ENCODE measurements around the gene C16orf96. TPM values are rescaled to one million over a fixed set of nuclear protein-coding genes. Genes with fewer than 3 reads are reported as not detected.

C16orf96 gene
- total RNA-seq, 1 experiment from 2014 or later, result 1.3 TPM

DNA sequence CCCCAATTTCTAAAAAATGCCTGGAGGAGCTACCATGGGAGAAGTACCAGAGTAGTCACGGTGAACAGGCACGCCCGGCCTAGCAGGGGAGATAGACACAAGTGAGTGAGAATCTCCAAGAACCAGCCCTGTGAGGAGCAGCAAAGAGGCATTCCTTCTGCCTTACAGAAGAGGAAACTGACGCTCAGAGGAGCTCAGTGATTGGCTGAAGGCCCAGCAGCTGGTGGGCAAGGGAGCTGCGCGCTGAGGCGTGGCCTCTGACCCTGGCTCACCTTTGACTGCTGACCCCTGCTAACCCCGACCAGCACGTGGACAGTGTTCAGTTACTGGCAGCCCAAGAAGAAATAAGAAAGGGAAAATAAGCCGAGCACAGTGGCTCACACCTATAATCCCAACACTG lies 1.8 kb downstream of the C16orf96 start:
- no peaks in the 10 kb centered on the region for H3K36me3 Mint-ChIP-seq
- DNase-seq (ENCODE audit: low spot score) (no peak), ATAC-seq (no peak)
- peaks cover 3% of the 10 kb centered on the region; the same call in 1 of the 2 replicates for H3K27me3 Mint-ChIP-seq (ENCODE audit: low read depth)
- no peak for TF ChIP-seq CBFB (CRISPR knock-in tag; IDR thresholded peaks at IDR 0.05; ENCODE audit: low read depth)
- ChIA-PET POLR2A (no interaction called here), CTCF (interaction anchor here (3.3 kb wide), 1 partner anchor 9 kb away, joined by 20 read pairs; no protein-coding TSS in a partner anchor)
- H3K27ac Mint-ChIP-seq, result no peak overlapping the region
- no peaks in the 10 kb centered on the region for H3K4me1 Mint-ChIP-seq
- H3K9me3 Mint-ChIP-seq, result no peaks in the 10 kb centered on the region
- no peak overlapping the region for H3K4me3 Mint-ChIP-seq

DNA sequence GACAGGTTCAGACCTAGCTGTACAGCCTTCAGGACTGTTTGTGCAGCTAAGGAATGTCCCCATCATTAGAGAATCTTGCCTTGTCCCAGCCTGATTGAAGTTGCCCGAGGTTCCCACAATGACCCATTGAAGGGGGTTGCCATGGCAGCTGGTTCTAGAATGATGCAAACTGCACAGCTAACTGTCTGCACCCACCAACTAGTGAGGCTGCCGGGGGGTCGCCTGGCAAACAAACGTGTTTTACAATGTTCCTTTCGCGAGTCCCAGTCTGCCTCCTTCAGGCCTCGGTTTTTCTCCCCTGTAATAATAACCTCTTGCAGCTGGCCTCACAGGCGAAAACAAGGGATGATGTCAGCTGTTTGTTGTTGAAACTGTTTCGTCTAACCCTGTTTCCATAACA lies 5.5 kb downstream of the C16orf96 start:
- ATAC-seq, result no peak
- Mint-ChIP-seq H3K4me3 (no peak overlapping the region), H3K36me3 (no peaks in the 10 kb centered on the region), H3K4me1 (no peaks in the 10 kb centered on the region), H3K9me3 (no peaks in the 10 kb centered on the region), H3K27me3 (ENCODE audit: low read depth) (peaks cover 5% of the 10 kb centered on the region; the same call in 1 of the 2 replicates), H3K27ac (no peak overlapping the region)
- DNase-seq (ENCODE audit: low spot score), result no peak
- ChIA-PET POLR2A (interaction anchor here (0.6 kb wide), 1 partner anchor 110 kb away, joined by 3 read pairs; no protein-coding TSS in a partner anchor), CTCF (interaction anchor here (0.6 to 2.9 kb wide), 8 partner anchors 9 to 55 kb away, joined by 3 to 15 read pairs (median 4); no protein-coding TSS in a partner anchor)
- TF ChIP-seq OVOL2 (CRISPR knock-in tag; IDR thresholded peaks at IDR 0.05; ENCODE audit: borderline replicate concordance), result no peak
- TF ChIP-seq, protein P1, sequence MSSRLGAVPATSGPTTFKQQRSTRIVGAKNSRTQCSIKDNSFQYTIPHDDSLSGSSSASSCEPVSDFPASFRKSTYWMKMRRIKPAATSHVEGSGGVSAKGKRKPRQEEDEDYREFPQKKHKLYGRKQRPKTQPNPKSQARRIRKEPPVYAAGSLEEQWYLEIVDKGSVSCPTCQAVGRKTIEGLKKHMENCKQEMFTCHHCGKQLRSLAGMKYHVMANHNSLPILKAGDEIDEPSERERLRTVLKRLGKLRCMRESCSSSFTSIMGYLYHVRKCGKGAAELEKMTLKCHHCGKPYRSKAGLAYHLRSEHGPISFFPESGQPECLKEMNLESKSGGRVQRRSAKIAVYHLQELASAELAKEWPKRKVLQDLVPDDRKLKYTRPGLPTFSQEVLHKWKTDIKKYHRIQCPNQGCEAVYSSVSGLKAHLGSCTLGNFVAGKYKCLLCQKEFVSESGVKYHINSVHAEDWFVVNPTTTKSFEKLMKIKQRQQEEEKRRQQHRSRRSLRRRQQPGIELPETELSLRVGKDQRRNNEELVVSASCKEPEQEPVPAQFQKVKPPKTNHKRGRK (CRISPR knock-in tag; IDR thresholded peaks at IDR 0.05; ENCODE audit: borderline replicate concordance), result no peak
- TF ChIP-seq NR2C2 (CRISPR knock-in tag; IDR thresholded peaks at IDR 0.05), result no peak
- TF ChIP-seq, protein P2, sequence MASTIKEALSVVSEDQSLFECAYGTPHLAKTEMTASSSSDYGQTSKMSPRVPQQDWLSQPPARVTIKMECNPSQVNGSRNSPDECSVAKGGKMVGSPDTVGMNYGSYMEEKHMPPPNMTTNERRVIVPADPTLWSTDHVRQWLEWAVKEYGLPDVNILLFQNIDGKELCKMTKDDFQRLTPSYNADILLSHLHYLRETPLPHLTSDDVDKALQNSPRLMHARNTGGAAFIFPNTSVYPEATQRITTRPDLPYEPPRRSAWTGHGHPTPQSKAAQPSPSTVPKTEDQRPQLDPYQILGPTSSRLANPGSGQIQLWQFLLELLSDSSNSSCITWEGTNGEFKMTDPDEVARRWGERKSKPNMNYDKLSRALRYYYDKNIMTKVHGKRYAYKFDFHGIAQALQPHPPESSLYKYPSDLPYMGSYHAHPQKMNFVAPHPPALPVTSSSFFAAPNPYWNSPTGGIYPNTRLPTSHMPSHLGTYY (CRISPR knock-in tag; IDR thresholded peaks at IDR 0.05), result no peak
- TF ChIP-seq, protein P3, sequence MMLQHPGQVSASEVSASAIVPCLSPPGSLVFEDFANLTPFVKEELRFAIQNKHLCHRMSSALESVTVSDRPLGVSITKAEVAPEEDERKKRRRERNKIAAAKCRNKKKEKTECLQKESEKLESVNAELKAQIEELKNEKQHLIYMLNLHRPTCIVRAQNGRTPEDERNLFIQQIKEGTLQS (CRISPR knock-in tag; conservative IDR thresholded peaks at IDR 0.05), result no peak
- no peak for TF ChIP-seq ZNF423 (CRISPR knock-in tag; IDR thresholded peaks at IDR 0.05)
- TF ChIP-seq, protein P4, sequence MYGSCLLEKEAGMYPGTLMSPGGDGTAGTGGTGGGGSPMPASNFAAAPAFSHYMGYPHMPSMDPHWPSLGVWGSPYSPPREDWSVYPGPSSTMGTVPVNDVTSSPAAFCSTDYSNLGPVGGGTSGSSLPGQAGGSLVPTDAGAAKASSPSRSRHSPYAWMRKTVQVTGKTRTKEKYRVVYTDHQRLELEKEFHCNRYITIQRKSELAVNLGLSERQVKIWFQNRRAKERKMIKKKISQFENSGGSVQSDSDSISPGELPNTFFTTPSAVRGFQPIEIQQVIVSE (CRISPR knock-in tag; IDR thresholded peaks at IDR 0.05; ENCODE audit: borderline replicate concordance), result no peak
- TF ChIP-seq RELA (CRISPR knock-in tag; IDR thresholded peaks at IDR 0.05; ENCODE audit: borderline replicate concordance), result no peak
- TF ChIP-seq, protein P5, sequence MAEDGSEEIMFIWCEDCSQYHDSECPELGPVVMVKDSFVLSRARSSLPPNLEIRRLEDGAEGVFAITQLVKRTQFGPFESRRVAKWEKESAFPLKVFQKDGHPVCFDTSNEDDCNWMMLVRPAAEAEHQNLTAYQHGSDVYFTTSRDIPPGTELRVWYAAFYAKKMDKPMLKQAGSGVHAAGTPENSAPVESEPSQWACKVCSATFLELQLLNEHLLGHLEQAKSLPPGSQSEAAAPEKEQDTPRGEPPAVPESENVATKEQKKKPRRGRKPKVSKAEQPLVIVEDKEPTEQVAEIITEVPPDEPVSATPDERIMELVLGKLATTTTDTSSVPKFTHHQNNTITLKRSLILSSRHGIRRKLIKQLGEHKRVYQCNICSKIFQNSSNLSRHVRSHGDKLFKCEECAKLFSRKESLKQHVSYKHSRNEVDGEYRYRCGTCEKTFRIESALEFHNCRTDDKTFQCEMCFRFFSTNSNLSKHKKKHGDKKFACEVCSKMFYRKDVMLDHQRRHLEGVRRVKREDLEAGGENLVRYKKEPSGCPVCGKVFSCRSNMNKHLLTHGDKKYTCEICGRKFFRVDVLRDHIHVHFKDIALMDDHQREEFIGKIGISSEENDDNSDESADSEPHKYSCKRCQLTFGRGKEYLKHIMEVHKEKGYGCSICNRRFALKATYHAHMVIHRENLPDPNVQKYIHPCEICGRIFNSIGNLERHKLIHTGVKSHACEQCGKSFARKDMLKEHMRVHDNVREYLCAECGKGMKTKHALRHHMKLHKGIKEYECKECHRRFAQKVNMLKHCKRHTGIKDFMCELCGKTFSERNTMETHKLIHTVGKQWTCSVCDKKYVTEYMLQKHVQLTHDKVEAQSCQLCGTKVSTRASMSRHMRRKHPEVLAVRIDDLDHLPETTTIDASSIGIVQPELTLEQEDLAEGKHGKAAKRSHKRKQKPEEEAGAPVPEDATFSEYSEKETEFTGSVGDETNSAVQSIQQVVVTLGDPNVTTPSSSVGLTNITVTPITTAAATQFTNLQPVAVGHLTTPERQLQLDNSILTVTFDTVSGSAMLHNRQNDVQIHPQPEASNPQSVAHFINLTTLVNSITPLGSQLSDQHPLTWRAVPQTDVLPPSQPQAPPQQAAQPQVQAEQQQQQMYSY (CRISPR knock-in tag; IDR thresholded peaks at IDR 0.05), result no peak
- TF ChIP-seq, protein P6, sequence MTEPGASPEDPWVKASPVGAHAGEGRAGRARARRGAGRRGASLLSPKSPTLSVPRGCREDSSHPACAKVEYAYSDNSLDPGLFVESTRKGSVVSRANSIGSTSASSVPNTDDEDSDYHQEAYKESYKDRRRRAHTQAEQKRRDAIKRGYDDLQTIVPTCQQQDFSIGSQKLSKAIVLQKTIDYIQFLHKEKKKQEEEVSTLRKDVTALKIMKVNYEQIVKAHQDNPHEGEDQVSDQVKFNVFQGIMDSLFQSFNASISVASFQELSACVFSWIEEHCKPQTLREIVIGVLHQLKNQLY (CRISPR knock-in tag; IDR thresholded peaks at IDR 0.05), result no peak
- TF ChIP-seq GTF2I (CRISPR knock-in tag; conservative IDR thresholded peaks at IDR 0.05), result no peak
- TF ChIP-seq MYBL2 (CRISPR knock-in tag; IDR thresholded peaks at IDR 0.05), result no peak
- TF ChIP-seq ESRRA (CRISPR knock-in tag; IDR thresholded peaks at IDR 0.05; ENCODE audit: borderline replicate concordance), result no peak
- TF ChIP-seq ZNF317 (CRISPR knock-in tag; IDR thresholded peaks at IDR 0.05; ENCODE audit: borderline replicate concordance, low read depth), result no peak
- TF ChIP-seq, protein P7, sequence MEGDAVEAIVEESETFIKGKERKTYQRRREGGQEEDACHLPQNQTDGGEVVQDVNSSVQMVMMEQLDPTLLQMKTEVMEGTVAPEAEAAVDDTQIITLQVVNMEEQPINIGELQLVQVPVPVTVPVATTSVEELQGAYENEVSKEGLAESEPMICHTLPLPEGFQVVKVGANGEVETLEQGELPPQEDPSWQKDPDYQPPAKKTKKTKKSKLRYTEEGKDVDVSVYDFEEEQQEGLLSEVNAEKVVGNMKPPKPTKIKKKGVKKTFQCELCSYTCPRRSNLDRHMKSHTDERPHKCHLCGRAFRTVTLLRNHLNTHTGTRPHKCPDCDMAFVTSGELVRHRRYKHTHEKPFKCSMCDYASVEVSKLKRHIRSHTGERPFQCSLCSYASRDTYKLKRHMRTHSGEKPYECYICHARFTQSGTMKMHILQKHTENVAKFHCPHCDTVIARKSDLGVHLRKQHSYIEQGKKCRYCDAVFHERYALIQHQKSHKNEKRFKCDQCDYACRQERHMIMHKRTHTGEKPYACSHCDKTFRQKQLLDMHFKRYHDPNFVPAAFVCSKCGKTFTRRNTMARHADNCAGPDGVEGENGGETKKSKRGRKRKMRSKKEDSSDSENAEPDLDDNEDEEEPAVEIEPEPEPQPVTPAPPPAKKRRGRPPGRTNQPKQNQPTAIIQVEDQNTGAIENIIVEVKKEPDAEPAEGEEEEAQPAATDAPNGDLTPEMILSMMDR (IDR thresholded peaks at IDR 0.05), result no peak
- TF ChIP-seq JAZF1 (CRISPR knock-in tag; IDR thresholded peaks at IDR 0.05), result no peak
- no peak for TF ChIP-seq FOXP1 (CRISPR knock-in tag; IDR thresholded peaks at IDR 0.05; ENCODE audit: borderline replicate concordance)
- TF ChIP-seq ELF4 (CRISPR knock-in tag; IDR thresholded peaks at IDR 0.05; ENCODE audit: low read depth), result no peak

Measured in WTC11 (cell line).